CD4-positive, alpha-beta T cell treated with Interleukin-17A for 4 hours (primary cell): ENCODE measurements around the gene COMMD4.
"Not testable (repeated sequence)": the region's sequence is repeated elsewhere in the genome, so short reads cannot be mapped to it uniquely, and the experiment has no call there.

Source experiments
- DNase-seq: peaks from one replicate; pipeline ENCODE4 v3.0.0-alpha.2; 2020; ENCODE audit warnings: mixed read lengths

Gene COMMD4

GRCh38 chr15:75335705-75336355 lies at the start of gene COMMD4:
Gene COMMD4 (plus strand): TSS chr15:75336063. CDS start chr15:75336090, 27 bp downstream.
- peak; percentile 79 for DNase-seq

- DNase-seq = not testable (repeated sequence)
Observed at GRCh38 chr15:75293660-75294059, 42.2 kb upstream of the COMMD4 start.

DNA sequence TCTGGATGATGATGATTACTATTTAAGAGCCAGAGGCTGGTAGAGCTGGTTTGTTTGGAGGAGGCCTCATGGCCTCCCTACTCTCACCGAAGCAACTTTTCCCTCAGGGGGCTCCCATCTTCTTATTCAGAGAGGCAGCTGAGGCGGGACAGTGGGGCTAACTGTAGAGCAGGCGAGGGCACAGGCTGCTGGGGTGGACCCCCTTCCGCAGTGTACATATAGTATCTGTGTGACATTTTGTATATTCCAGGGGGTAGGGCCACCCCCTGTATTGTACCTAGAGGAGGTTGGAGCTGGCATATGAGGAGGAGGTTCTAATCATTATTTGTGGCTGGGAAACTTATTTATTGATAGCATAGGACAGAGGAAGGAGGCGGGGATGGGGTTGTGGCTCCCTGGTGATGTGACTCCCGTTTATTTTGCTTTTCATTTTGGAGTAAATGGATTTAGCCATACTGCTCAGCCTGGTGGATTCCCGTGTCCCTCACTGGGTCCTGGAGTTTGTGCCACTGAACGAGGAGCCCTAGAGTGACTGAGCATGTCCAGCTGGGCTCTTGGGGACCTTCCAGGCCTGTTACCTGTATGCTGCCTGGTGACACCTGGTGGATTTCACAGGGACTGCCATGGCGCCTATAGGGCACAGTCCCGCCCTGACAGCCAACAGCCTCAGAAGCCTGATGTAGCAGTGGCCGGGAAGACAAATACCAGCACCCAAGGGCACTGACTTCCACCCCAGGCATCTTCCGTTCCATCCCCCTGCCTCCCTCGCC lies 37.1 kb upstream of the COMMD4 start:
- DNase-seq = not testable (repeated sequence)

DNA sequence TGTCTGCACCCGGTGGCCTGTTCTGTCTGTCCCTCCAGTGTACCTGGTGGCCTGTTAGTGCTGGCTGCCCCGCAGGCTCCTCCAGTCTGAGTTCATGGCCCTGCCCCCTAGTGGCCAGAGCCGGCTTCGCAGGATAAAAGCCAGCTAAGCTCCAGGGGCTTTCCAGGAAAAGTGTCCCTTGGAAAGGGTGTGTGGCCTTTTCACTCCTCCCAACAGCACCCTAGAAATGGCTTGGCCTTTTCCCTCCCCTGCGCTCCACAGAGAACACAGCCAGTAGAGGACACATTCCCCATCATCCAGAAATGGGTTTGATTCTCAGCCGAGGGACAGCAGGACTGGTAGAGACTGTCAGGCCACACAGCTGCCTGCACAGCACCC lies 36.6 kb upstream of the COMMD4 start:
- DNase-seq = peak; percentile 18

DNA sequence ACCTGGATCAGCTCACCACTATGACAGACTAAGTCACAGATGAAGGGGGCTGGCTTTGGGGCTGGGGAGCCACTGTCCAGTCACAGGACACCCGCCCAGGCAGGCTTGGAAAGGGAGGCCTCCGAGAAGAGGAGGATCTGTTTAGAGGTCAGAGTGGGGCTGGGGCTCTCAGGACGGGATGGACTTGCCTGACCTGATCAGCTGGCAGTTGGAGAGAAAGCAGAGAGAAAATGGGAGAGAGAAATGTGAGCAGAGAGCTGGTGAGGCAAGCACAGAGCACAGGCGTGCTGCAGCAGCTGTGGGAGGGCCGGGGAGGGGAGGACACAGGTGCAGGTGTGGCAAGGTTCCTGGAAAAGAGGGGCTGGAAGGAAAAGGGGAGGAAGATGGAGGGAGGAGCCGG lies 35.8 kb upstream of the COMMD4 start:
- not testable (repeated sequence) for DNase-seq

DNA sequence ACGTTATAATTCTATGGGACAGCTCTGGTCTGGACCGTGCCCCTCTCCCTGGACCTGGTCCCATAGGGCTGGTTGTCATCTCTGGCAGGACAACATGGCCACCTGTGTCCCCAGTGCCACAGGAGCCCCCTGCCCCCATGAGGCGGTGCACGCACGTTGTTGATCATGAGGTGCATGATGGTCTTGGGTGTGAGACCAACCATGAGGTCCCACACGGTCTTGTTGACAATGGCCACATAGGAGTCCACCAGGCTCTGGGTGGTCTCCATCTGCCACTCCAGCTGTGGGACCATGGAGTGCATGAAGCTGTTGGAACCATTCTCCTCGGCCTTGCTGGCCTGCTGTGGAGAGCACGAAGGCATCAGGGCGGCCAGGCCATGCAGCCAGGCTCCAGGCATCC lies 33.5 kb upstream of the COMMD4 start:
- no peak for DNase-seq

GRCh38 chr15:75302753-75303152 lies 33.1 kb upstream of the COMMD4 start:
- DNase-seq = not testable (repeated sequence)

- DNase-seq = no peak
Observed at GRCh38 chr15:75306188-75306587, 29.7 kb upstream of the COMMD4 start.

- peak; percentile 16 for DNase-seq
Observed at GRCh38 chr15:75307778-75308390, 28.0 kb upstream of the COMMD4 start.

- DNase-seq = no peak
Observed at GRCh38 chr15:75309711-75310110, 26.2 kb upstream of the COMMD4 start.

GRCh38 chr15:75312548-75312947 lies 23.3 kb upstream of the COMMD4 start:
- not testable (repeated sequence) for DNase-seq

DNA sequence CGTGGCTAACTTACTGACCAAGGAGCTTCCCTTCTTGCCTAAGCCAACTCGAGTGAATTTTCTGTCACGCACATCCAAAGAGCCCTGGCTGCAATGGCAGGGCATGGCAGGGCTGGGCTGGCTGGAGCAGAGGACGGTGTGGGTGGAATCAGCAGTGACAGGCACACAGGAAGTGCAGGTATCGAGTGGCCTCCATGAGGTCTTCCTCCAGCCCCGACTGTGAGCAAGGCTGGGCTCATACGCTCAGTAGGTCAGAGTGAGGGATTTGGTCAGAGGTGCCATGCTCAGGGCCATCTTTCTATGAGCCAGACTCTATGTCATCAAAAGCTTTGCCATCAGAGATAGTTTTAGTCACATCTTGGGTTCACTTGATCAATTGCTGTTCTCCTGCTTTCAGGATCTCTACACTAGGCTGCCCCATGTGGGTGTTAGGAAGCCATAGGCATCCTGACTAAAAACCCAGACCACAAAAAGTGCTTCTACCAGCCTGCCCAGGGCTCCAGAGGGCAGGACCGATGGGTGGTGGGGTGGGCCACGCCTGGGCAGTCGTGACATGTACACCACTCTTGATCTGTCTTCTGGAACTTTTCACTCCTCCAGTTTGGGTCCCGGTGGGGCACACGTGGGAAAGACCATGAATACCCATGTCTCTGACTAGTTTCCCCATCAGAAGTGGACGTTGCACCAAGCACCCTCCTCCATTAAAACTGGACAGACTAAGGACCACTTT lies 22.6 kb upstream of the COMMD4 start:
- no peak for DNase-seq

DNA sequence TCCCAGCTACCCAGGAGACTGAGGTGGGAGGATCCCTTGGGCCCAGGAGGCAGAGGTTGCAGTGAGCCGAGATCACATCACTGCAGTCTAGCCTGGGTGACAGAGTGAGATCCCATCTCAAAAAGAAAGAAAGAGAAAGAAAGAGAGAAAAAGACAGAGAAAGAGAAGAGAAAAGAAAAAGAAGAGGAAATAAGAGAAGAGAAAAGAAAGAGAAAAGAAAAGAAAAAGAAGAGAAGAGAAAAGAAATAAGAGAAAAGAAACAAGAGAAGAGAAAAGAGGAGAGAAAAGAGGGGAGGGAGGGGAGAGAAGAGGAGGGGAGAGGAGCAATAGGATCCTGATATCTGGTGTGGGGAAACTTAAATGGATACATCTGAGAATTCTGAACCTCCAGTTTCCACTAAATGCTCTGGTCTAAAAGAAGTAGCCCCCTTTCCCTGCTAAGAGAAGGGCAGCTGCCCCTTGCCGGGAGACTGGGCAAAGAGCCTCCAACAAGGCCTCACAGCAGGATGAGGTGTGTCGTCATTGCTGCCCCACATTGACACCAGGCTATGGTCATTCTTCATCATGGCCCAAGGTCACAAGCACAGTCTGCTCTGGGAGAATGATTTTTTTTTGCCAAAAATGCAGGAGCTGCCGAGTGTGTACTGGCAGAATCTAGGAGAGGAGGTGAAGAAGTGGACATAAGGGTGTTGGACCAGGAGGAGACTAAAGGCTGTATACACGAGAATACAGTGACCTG lies 21.1 kb upstream of the COMMD4 start:
- no peak for DNase-seq

DNA sequence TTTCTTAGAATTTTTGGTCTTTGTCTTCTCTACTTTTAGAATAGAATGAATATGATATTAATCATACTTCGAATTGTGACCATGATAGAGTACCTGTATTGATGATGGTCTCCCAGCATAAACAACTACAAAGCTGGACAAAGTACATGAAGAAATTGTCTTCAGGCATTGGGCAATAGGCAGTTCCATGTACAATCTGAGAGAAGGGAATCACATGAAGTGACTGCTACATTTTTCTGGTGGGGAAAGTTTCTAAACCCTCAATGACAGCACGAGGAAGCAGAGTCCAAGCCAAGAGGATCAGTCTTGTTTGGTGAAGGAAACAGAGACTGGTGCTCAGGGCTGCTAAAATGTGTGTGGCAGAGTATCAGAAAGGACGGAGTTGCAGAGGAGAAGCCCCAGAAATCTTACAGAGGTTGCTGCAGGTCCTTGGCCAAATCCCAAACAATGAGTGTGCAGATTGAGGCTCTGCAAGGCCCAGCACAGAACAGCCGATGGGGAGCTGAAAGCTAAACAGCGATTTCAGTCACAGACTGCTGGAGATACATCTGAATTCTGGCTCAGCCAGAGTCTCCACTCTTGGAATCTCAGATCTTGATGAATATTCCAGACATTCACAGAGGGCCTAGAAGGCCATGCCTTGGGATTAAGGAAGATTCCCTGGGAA lies 16.5 kb upstream of the COMMD4 start:
- not testable (repeated sequence) for DNase-seq

DNA sequence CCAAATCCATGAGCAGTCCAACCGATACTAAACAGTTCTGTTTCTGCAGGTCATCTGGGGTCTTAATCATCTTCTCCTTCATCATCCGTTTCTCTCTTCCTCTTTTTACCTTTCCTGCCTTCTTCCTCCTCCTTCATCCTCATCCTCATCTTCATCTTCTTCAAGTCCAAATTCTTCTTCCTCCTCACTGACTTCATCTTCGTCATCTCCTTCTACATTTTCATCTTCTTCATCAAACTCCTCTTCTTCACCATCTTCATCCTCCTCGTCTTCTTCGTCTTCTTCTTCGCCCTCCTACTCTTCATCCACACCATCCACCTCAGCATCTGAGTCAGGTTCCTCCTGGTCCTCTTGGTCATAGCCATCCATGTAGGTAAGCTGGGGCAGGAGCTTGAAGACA lies 14.2 kb upstream of the COMMD4 start:
- no peak for DNase-seq

GRCh38 chr15:75325922-75326321 lies 9.9 kb upstream of the COMMD4 start:
- no peak for DNase-seq

DNA sequence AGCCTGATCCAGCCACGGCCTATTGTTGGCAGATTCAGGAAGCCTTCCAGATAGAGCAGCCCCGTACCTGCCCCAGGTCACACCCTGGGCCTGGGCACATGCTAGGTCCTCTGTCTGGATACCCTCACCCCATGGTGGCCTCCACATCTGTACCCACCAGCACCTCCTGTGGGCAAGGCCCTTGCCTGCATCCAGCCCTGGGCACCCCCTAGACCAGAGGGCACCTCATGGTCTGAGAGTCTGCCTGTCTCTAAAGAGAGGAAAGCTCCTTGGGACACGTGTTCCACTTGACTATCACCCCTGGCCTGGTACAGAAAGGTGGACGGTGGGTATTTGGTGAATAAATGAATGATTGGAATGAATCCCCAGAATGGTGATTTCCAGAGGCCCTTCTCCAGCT lies 8.9 kb upstream of the COMMD4 start:
- DNase-seq = no peak

DNA sequence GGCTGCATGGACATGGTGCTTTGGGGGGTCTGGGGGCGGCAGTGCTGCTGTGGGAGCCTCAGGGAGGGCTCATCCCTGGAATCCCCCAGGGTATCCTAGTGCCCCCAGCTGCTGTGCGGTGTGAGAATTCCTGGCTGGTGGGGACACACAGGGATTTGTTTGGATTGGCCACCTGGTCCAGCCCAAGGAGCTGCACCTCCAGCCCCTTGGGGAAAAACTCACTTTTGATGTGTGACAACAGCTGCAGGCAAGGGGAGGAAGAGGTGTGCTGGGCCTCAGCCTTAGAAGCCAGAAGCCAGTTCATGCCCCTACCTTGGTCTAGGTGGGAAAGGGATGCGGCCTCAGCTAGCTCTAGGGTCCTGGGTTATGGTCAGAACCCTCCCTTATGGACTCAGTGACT lies 8.4 kb upstream of the COMMD4 start:
- DNase-seq = no peak

DNA sequence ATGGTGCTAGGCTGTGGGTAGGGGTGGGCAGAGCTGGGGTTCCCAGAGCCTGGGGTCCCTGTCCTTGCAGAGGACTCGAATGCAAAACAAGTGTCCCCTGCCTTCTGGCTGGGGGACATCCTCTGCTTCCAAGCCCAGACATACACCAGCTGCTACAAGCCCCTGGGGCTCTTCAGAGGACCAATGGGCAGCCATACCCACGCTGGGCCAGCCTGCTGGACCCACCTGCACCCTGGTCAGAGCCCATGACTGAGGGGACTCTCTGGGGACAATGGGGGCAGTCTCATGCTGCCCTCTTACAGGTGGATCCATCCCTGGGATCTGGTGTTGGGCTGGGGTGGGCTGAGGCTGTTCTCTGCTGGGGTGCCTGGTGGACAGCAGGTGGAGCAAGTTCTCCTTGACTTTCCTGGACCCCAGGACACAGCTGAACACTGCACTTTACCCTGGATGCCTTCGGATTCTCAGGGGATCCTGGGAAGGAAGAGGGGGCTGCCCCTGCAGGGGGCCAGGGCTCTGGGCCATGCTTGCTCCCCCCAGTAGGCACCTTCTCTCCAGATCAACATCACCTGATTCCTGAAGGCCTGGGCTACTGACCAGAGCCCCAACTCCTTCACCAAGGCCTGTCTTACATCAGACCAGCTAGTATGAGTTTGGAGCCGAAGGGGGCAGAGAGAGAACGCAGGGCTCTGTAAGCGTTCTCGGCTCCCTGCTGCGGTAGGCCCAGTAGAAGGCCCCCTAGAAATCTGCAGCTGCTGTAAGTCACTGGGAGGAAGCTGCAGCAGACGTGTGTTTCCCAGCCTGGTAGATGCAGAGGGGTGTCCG lies 7.2 kb upstream of the COMMD4 start:
- no peak for DNase-seq

DNA sequence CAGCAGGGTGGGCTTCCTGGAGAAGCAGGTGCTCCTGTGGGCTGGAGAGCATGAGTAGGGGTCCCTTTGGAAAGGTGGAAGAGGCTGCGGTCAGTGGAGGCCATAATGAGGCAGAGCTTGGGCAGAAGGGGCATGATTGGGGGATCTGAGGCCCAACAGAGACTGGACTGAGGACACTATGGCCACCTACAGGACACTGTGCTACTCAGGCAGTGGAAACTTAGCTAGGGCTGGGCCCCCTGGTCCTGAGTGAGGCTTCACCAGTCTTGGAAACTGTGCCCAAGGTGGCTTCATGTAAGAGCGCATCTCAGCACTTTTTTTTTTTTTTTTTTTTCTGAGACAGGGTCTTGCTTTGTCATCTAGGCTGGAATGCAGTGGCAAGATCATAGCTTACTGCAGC lies 6.3 kb upstream of the COMMD4 start:
- DNase-seq = no peak

DNA sequence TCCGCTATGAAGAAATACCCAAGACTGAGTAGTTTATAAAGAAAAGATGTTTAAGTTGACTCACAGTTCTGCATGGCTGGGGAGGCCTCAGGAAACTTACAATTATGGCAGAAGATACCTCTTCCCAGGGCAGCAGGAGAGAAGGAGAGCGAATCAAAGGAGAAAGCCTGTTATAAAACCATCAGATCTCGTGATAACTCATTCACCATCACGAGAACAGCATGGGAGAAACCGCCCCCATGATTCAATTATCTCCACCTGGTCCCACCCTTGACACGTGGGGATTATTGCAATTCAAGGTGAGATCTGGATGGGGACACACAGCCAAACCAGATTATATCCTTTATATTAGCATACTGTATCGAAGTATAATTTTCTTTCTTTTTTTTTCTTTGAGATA lies 3.8 kb upstream of the COMMD4 start:
- DNase-seq = not testable (repeated sequence)
